ENCODE measurements around the gene RNF223.

The RNF223 gene

DNA sequence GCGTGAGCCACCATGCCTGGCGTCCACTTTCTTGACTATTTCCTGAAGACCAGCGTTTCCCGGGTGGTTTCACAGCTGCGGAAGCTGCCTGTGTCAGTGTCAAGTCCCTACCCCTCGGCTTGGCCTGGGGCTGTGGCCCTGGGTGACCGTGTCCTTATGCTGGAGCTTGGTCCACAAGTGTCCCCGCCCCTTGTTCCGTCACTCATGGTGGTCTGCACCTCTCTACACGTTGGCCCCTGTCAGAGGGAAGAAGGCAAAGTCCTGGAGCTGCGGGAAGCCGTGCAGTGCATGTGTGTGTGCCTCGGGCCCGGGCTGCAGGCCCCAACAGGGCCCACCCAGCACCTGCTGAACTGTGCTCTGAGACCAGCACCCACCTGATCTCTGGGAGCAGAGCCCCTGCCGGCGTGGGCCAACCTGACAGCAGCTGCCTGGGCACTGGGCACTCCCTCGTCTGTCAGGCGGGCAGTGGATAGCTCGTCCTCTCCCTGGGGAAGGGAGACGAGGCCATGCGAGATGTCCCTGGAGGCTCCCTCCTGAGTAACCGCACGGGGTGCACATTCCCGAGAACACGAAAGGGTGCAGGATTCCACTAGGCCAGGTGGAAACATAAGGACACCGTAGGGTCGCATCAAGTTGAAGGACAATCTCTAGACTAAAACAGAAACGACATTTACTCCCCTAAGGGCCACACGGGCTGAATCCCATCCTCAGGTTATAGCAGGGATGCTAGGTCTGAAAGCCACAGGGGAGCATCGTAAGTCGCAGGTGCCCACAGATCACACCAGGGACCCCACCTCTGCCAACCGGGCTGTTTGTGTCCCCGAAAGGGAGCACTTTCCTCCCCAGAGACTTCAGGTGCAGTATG, 44.1 kb upstream of the RNF223 start:
- TF ChIP-seq, protein P1, sequence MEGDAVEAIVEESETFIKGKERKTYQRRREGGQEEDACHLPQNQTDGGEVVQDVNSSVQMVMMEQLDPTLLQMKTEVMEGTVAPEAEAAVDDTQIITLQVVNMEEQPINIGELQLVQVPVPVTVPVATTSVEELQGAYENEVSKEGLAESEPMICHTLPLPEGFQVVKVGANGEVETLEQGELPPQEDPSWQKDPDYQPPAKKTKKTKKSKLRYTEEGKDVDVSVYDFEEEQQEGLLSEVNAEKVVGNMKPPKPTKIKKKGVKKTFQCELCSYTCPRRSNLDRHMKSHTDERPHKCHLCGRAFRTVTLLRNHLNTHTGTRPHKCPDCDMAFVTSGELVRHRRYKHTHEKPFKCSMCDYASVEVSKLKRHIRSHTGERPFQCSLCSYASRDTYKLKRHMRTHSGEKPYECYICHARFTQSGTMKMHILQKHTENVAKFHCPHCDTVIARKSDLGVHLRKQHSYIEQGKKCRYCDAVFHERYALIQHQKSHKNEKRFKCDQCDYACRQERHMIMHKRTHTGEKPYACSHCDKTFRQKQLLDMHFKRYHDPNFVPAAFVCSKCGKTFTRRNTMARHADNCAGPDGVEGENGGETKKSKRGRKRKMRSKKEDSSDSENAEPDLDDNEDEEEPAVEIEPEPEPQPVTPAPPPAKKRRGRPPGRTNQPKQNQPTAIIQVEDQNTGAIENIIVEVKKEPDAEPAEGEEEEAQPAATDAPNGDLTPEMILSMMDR (conservative IDR thresholded peaks at IDR 0.05; ENCODE audit: low read depth, low read length) = no peak
- no peaks in the 10 kb centered on the region for H4K20me1 ChIP-seq (ENCODE audit: insufficient read depth)
- H3K9ac ChIP-seq = no peak overlapping the region
- H3K4me2 ChIP-seq = no peak overlapping the region
- H3K27me3 ChIP-seq (ENCODE audit: insufficient read depth, low read depth) = peaks cover 52% of the 10 kb centered on the region
- no peak overlapping the region for H3K27ac ChIP-seq
- peaks cover 17% of the 10 kb centered on the region for H3K4me1 ChIP-seq (ENCODE audit: low read depth, poor library complexity, severe bottlenecking)
- no peaks in the 10 kb centered on the region for H3K36me3 ChIP-seq (ENCODE audit: insufficient read depth)
- no peak overlapping the region for H3K4me3 ChIP-seq (IDR thresholded peaks at IDR 0.05; ENCODE audit: insufficient read depth, low read depth, low read length)
- no peaks in the 10 kb centered on the region; the same call in 1 of the 2 replicates for H3K79me2 ChIP-seq (ENCODE audit: insufficient read depth, low read depth)
- H2AFZ ChIP-seq (ENCODE audit: low read depth) = no peak overlapping the region

DNA sequence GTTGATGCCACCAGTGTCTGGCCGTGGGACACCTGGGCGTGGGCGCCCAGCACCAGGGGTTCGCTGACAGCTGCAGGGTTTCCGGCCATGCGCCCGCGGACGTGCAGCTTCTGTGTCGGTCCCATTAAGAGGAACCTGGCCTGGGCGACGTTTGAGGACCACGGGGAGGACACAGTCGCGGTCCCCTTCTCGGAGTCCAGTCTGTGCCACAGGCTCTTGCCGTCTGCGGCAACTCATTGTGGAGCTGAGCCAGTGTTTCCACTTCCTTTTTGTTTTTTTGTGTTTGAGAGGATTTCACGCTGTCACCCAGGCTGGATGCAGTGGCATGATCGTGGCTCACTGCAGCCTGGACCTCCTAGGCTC, 43.3 kb upstream of the RNF223 start:
- H2AFZ ChIP-seq (ENCODE audit: low read depth) = no peak overlapping the region
- TF ChIP-seq, protein P1 (conservative IDR thresholded peaks at IDR 0.05; ENCODE audit: low read depth, low read length) = no peak
- no peaks in the 10 kb centered on the region for H3K36me3 ChIP-seq (ENCODE audit: insufficient read depth)
- no peak overlapping the region for H3K4me3 ChIP-seq (IDR thresholded peaks at IDR 0.05; ENCODE audit: insufficient read depth, low read depth, low read length)
- no peaks in the 10 kb centered on the region for H4K20me1 ChIP-seq (ENCODE audit: insufficient read depth)
- H3K79me2 ChIP-seq (ENCODE audit: insufficient read depth, low read depth) = no peaks in the 10 kb centered on the region; the same call in 1 of the 2 replicates
- H3K27ac ChIP-seq = no peak overlapping the region
- peaks cover 46% of the 10 kb centered on the region for H3K27me3 ChIP-seq (ENCODE audit: insufficient read depth, low read depth)
- H3K9ac ChIP-seq = no peak overlapping the region
- no peak overlapping the region for H3K4me2 ChIP-seq
- H3K4me1 ChIP-seq (ENCODE audit: low read depth, poor library complexity, severe bottlenecking) = peaks cover 15% of the 10 kb centered on the region

DNA sequence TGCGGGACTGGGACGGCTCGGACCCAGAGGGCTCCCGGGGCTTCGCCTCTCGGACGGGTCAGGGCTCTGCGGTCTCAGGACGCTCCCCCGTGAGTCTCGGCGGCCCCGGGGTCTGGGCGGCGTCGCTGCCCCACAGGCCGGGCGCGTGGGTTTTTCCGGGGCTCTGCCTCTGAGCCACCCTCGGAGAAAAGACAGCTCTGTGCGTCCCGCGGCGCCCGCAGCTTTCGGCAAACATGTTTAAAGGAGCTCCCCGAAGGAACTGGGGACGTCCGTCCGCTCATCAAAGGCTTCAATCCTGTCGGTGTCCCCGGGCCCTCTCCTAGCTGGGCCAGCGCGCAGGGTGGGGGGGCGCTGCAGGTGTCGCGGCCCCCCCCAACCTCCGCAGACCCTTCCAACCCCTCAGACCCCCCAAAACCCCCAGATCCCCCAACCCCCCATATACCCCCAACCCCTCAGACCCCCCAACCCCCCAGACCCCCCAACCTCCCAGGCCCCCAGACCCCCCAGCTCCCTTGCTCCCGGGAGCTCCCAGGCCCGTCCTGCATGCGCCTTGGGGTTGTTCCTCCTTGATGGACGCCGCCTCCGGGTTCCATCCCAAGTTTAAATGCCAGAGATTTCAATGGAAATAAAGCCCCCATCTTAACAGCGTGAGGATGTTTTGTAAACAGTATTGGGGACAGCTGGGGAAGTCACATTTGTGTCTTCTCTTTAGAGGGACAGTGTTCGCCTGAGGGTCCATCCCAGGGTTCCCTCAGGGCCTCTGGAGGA, 42.8 kb upstream of the RNF223 start:
- Histone ChIP-seq H3K27ac (no peak overlapping the region), H3K4me1 (ENCODE audit: low read depth, poor library complexity, severe bottlenecking) (peaks cover 10% of the 10 kb centered on the region), H2AFZ (ENCODE audit: low read depth) (peak overlapping the region; percentile 66), H3K36me3 (ENCODE audit: insufficient read depth) (no peaks in the 10 kb centered on the region), H3K4me3 (IDR thresholded peaks at IDR 0.05; ENCODE audit: insufficient read depth, low read depth, low read length) (no peak overlapping the region), H3K4me2 (peak overlapping the region; percentile 71), H3K27me3 (ENCODE audit: insufficient read depth, low read depth) (peaks cover 43% of the 10 kb centered on the region), H3K9ac (no peak overlapping the region), H3K79me2 (ENCODE audit: insufficient read depth, low read depth) (no peaks in the 10 kb centered on the region; the same call in 1 of the 2 replicates), H4K20me1 (ENCODE audit: insufficient read depth) (no peaks in the 10 kb centered on the region)
- TF ChIP-seq, protein P1 (conservative IDR thresholded peaks at IDR 0.05; ENCODE audit: low read depth, low read length) = no peak

DNA sequence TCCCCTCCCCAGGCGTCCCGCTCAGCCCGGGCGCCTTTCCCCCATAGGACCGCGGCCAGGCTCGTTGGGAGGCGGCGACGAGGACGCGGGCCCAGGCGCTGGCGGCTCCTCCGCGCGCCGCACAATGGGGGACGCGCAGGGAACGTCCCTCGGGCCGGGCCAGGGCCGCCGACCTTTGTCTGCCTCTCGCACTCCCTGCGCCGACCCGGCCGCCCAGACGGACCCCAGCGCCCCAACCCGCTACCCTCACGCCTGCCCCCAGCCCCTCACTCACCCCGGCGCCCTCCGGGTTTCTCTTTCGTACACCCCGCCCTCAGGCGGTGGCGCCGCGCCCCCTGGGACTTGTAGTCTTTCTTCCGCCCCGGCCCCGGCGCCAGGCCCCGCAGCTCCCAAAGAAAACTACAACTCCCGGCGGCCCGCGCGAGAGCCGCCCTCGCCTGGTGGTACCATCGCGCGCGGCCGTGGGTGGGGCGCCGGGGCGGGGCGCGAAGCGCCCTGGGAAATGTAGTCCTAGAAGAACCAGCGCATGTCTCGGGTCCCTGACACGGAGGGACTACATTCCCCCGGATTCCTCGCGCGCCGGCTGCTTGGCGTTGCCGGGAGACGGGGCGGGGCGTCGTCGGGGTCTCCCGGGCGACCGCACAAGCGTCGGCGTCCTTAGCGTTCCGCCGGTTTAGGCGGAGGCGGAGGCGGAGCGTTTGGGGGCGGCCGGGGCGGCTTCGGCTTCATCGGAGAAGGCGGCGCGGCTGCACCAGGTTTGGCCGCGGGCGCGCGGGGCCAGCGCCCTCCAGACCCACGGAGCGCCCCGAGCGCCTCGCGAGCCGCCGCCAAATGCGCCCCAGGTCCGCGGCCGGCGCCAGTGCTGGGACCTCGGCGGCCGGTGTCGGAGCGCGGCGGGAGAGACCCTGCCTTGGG, 41.9 kb upstream of the RNF223 start, which contains the start of gene C1orf159:
TSS of gene C1orf159 (minus strand) at position 304 of the 915 bp plus-strand sequence. CDS start 24,546 bp downstream, outside the sequence.
- Histone ChIP-seq H3K27me3 (ENCODE audit: insufficient read depth, low read depth) (peaks cover 40% of the 10 kb centered on the region), H2AFZ (ENCODE audit: low read depth) (peak within 1 kb of the TSS; percentile 66), H4K20me1 (ENCODE audit: insufficient read depth) (no peaks in the 10 kb centered on the region), H3K4me3 (IDR thresholded peaks at IDR 0.05; ENCODE audit: insufficient read depth, low read depth, low read length) (no peak within 1 kb of the TSS), H3K36me3 (ENCODE audit: insufficient read depth) (no peaks in the 10 kb centered on the region), H3K4me1 (ENCODE audit: low read depth, poor library complexity, severe bottlenecking) (peaks cover 7% of the 10 kb centered on the region), H3K27ac (no peak within 1 kb of the TSS), H3K9ac (peak within 1 kb of the TSS; percentile 53; the same call in 1 of the 2 replicates), H3K79me2 (ENCODE audit: insufficient read depth, low read depth) (no peaks in the 10 kb centered on the region; the same call in 1 of the 2 replicates), H3K4me2 (peak within 1 kb of the TSS; percentile 71)
- TF ChIP-seq, protein P1 (conservative IDR thresholded peaks at IDR 0.05; ENCODE audit: low read depth, low read length) = no peak
